Measurements from ENCODE around the gene IL26.

- no peak for TF ChIP-seq CTCF (IDR thresholded peaks at IDR 0.05)
- TF ChIP-seq POLR2AphosphoS5 (IDR thresholded peaks at IDR 0.05; ENCODE audit: low read depth, low read length): no peak
- TF ChIP-seq TCF7L2 (IDR thresholded peaks at IDR 0.05; ENCODE audit: low read depth, low read length): no peak
- no peak for TF ChIP-seq SIN3A (IDR thresholded peaks at IDR 0.05; ENCODE audit: borderline replicate concordance, insufficient read depth, low read depth, low read length)
- TF ChIP-seq, protein P1, sequence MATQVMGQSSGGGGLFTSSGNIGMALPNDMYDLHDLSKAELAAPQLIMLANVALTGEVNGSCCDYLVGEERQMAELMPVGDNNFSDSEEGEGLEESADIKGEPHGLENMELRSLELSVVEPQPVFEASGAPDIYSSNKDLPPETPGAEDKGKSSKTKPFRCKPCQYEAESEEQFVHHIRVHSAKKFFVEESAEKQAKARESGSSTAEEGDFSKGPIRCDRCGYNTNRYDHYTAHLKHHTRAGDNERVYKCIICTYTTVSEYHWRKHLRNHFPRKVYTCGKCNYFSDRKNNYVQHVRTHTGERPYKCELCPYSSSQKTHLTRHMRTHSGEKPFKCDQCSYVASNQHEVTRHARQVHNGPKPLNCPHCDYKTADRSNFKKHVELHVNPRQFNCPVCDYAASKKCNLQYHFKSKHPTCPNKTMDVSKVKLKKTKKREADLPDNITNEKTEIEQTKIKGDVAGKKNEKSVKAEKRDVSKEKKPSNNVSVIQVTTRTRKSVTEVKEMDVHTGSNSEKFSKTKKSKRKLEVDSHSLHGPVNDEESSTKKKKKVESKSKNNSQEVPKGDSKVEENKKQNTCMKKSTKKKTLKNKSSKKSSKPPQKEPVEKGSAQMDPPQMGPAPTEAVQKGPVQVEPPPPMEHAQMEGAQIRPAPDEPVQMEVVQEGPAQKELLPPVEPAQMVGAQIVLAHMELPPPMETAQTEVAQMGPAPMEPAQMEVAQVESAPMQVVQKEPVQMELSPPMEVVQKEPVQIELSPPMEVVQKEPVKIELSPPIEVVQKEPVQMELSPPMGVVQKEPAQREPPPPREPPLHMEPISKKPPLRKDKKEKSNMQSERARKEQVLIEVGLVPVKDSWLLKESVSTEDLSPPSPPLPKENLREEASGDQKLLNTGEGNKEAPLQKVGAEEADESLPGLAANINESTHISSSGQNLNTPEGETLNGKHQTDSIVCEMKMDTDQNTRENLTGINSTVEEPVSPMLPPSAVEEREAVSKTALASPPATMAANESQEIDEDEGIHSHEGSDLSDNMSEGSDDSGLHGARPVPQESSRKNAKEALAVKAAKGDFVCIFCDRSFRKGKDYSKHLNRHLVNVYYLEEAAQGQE (IDR thresholded peaks at IDR 0.05; ENCODE audit: insufficient read depth in 1 of 2, low read depth in 2 of 2, low read length in 1 of 2): no peak
These were observed 8.5 kb upstream of the IL26 start for GRCh38 chr12:68234140-68234539.
